ENCODE measurements around the gene GPR146. TPM values are rescaled to one million over a fixed set of nuclear protein-coding genes. Genes with fewer than 3 reads are reported as not detected.

Gene GPR146
- total and polyA plus RNA-seq, 9 of the 15 experiments (the other 6 are each of a cell fraction or from before 2014, with no cell fraction given), result 0.22 to 3.6 (median 0.64) TPM; not detected in 2

DNA sequence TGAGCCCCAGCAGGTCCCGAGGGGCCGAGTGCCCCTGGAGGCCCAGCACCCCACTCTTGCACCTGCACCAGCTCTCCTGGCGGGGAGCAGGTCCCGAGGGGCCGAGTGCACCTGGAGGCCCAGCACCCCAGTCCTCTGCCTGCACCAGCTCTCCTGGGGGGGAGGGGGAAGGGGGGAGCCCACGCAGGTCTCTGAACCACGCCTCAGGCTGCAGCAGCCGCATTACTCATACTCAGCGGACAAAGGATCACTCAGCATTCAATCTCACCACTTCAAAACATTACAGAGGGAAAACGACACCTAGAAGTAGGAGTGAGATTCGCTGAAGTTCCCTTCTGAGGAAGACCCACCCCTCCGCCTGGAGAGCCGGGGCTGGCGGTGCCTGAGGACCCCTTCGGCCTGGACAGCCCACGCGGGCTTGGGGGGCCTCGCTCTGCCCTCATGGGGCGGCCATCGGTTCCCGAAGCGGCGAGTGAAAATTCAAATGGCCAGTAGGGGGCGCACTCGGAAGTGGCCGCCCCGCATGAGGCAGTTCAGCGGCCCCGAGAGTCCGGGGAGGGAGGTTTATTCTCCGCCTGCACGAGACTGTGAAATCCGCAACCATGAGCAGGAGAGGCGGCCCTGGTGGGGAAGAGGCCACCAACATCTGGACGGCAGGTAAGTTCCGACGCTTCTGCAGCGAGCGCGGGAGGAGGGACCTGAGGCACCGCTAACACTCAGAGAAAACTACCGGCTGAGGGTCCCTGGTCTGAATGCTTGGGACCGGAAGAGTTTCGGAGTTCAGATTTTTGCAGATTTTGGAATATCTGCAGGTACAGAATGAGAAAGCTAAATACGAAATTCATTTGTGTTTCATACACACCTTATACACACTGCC, 42.5 kb downstream of the GPR146 start (continued):
- TF ChIP-seq, protein P1, sequence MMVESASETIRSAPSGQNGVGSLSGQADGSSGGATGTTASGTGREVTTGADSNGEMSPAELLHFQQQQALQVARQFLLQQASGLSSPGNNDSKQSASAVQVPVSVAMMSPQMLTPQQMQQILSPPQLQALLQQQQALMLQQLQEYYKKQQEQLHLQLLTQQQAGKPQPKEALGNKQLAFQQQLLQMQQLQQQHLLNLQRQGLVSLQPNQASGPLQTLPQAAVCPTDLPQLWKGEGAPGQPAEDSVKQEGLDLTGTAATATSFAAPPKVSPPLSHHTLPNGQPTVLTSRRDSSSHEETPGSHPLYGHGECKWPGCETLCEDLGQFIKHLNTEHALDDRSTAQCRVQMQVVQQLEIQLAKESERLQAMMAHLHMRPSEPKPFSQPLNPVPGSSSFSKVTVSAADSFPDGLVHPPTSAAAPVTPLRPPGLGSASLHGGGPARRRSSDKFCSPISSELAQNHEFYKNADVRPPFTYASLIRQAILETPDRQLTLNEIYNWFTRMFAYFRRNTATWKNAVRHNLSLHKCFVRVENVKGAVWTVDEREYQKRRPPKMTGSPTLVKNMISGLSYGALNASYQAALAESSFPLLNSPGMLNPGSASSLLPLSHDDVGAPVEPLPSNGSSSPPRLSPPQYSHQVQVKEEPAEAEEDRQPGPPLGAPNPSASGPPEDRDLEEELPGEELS (CRISPR knock-in tag; IDR thresholded peaks at IDR 0.05; ENCODE audit: borderline replicate concordance), result no peak
- TF ChIP-seq U2AF2 (optimal IDR thresholded peaks at IDR 0.05; ENCODE audit: low read depth, low read length), result no peak
- TF ChIP-seq ZNF717 (CRISPR knock-in tag; IDR thresholded peaks at IDR 0.05), result no peak
- no peak for TF ChIP-seq BMI1 (IDR thresholded peaks at IDR 0.05; ENCODE audit: low read length)
- no peak for TF ChIP-seq NKRF (IDR thresholded peaks at IDR 0.05; ENCODE audit: borderline replicate concordance)
- no peak for TF ChIP-seq MTA1 (IDR thresholded peaks at IDR 0.05; ENCODE audit: borderline replicate concordance)
- no peak for TF ChIP-seq ZNF217 (CRISPR knock-in tag; IDR thresholded peaks at IDR 0.05)
- TF ChIP-seq NCOR1 (IDR thresholded peaks at IDR 0.05), result no peak
- TF ChIP-seq POLR2AphosphoS2 (IDR thresholded peaks at IDR 0.05; ENCODE audit: low read length), result no peak
- no peak for TF ChIP-seq SFPQ (IDR thresholded peaks at IDR 0.05; ENCODE audit: low read depth, low read length)
- no peak for TF ChIP-seq SP2 (IDR thresholded peaks at IDR 0.05; ENCODE audit: extremely low read depth, low read depth, low read length, poor library complexity, severe bottlenecking)
- no peak for TF ChIP-seq TRIM25 (IDR thresholded peaks at IDR 0.05; ENCODE audit: borderline replicate concordance)
- TF ChIP-seq NBN (IDR thresholded peaks at IDR 0.05; ENCODE audit: low read depth), result no peak
- TF ChIP-seq, protein P2, sequence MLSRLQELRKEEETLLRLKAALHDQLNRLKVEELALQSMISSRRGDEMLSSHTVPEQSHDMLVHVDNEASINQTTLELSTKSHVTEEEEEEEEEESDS (CRISPR knock-in tag; IDR thresholded peaks at IDR 0.05), result no peak
- no peak for TF ChIP-seq ZNF785 (CRISPR knock-in tag; IDR thresholded peaks at IDR 0.05)
- no peak for TF ChIP-seq ADNP (tag; IDR thresholded peaks at IDR 0.05)
- no peak for TF ChIP-seq HDAC8 (tag; IDR thresholded peaks at IDR 0.05)
- TF ChIP-seq ZKSCAN8 (CRISPR knock-in tag; IDR thresholded peaks at IDR 0.05), result no peak
- TF ChIP-seq COPS2 (conservative IDR thresholded peaks at IDR 0.05), result no peak
- TF ChIP-seq MYNN (IDR thresholded peaks at IDR 0.05), result no peak
- TF ChIP-seq MYNN (CRISPR knock-in tag; IDR thresholded peaks at IDR 0.05), result no peak
- TF ChIP-seq ZNF24 (IDR thresholded peaks at IDR 0.05), result 0 out of 2 replicates have a peak, but pooled peaks have one; percentile 12
